Hematopoietic multipotent progenitor cell treated with erythropoietin and hydrocortisone succinate and interleukin-3 and kit ligand, for 6 days (in vitro differentiated cells): ENCODE results near the gene ACKR3.

Experiments
- DNase-seq: peaks from one replicate; pipeline ENCODE4 v3.0.0-alpha.2; 2015

The ACKR3 gene

GRCh38 chr2:236613612-236614011, 44.0 kb downstream of the ACKR3 start:
- no peak for DNase-seq

- DNase-seq = no peak
Measured at GRCh38 chr2:236614551-236614950, 44.9 kb downstream of the ACKR3 start.

- DNase-seq = no peak
Measured at GRCh38 chr2:236616031-236616430, 46.4 kb downstream of the ACKR3 start.

- no peak for DNase-seq
Measured at GRCh38 chr2:236616624-236617023, 47.0 kb downstream of the ACKR3 start.

- DNase-seq = no peak
Measured at GRCh38 chr2:236617221-236617737, 47.7 kb downstream of the ACKR3 start.

- no peak for DNase-seq
Measured at GRCh38 chr2:236617796-236618195, 48.2 kb downstream of the ACKR3 start.

- no peak for DNase-seq
Measured at GRCh38 chr2:236618370-236618769, 48.7 kb downstream of the ACKR3 start.

- DNase-seq = no peak
Measured at GRCh38 chr2:236619910-236620612, 50.4 kb downstream of the ACKR3 start.

- DNase-seq = no peak
Measured at GRCh38 chr2:236621786-236622185, 52.2 kb downstream of the ACKR3 start.

- no peak for DNase-seq
Measured at GRCh38 chr2:236622201-236622600, 52.6 kb downstream of the ACKR3 start.

- DNase-seq = no peak
Measured at GRCh38 chr2:236622660-236623059, 53.0 kb downstream of the ACKR3 start.

- no peak for DNase-seq
Measured at GRCh38 chr2:236623816-236624215, 54.2 kb downstream of the ACKR3 start.

GRCh38 chr2:236625156-236625690, 55.6 kb downstream of the ACKR3 start:
- no peak for DNase-seq

GRCh38 chr2:236626391-236627150, 56.9 kb downstream of the ACKR3 start:
- DNase-seq = no peak

- no peak for DNase-seq
Measured at GRCh38 chr2:236627193-236627592, 57.6 kb downstream of the ACKR3 start.

GRCh38 chr2:236627841-236628240, 58.2 kb downstream of the ACKR3 start:
- no peak for DNase-seq

GRCh38 chr2:236628256-236628901, 58.8 kb downstream of the ACKR3 start:
- no peak for DNase-seq

GRCh38 chr2:236628981-236629605, 59.5 kb downstream of the ACKR3 start:
- no peak for DNase-seq

GRCh38 chr2:236629961-236630872, 60.6 kb downstream of the ACKR3 start:
- DNase-seq = no peak

GRCh38 chr2:236631281-236631855, 61.7 kb downstream of the ACKR3 start:
- DNase-seq = no peak

- no peak for DNase-seq
Measured at GRCh38 chr2:236631856-236632291, 62.2 kb downstream of the ACKR3 start.
